Ascending aorta (tissue), 2 donors: Measurements from ENCODE around the gene TLR1. TPM values are rescaled to one million over a fixed set of nuclear protein-coding genes. Genes with fewer than 3 reads are reported as not detected.

ENCODE experiments used
- DNase-seq, 2 donors: peaks; one replicate each; pipeline ENCODE4 v3.0.0-alpha.2; 2019; ENCODE audit warnings: low spot score in 2 of 2
- H3K27ac ChIP-seq, 2 donors: fragments of 200-600 bp; sonication (generic); one replicate each; pipeline ENCODE4 v1.5.1; 2016 to 2017; ENCODE audit warnings: mild to moderate bottlenecking in 1 of 2
- H3K27me3 ChIP-seq: fragments of 200-600 bp; sonication (generic); one replicate; pipeline ENCODE4 v1.5.1; 2017
- H3K36me3 ChIP-seq, 2 donors: fragments of 200-600 bp; sonication (generic); one replicate each; pipeline ENCODE4 v1.5.1; 2016
- H3K4me1 ChIP-seq, 2 donors: fragments of 200-600 bp; sonication (generic); one replicate each; pipeline ENCODE4 v1.5.1; 2016 to 2017; ENCODE audit warnings: mild to moderate bottlenecking in 1 of 2
- H3K4me3 ChIP-seq, 2 donors: fragments of 200-600 bp; sonication (generic); one replicate each; pipeline ENCODE4 v1.5.1; 2016 to 2017; ENCODE audit warnings: mild to moderate bottlenecking in 1 of 2
- H3K9me3 ChIP-seq, 2 donors: fragments of 200-600 bp; sonication (generic); one replicate each; pipeline ENCODE4 v1.5.1; 2016
- CTCF ChIP-seq, 3 experiments: fragments of 200-600 bp in 2 of 3; fragments of 450-650 bp in 1 of 3; sonication (generic) in 2 of 3; IDR thresholded peaks; one replicate each; pipeline ENCODE4 v1.5.1; 2016 to 2019; ENCODE audit warnings: antibody characterized with exemption in 3 of 3, mild to moderate bottlenecking in 1 of 3, moderate library complexity in 1 of 3
- intact Hi-C: fragments of 100-400 bp; cut with DNase I; formaldehyde crosslinking; loops from one replicate; pipeline ENCODE4 v1.15.1; 2023
- total RNA-seq: library from RNA; depleted of rRNA; stranded (reverse); fragments of >200 nt; gene quantifications from one replicate; pipeline ENCODE4 v1.1.0, GENCODE V29; 2016

TLR1 gene
- total RNA-seq, 1 donor from 2014 or later, result 1.1 TPM

DNA sequence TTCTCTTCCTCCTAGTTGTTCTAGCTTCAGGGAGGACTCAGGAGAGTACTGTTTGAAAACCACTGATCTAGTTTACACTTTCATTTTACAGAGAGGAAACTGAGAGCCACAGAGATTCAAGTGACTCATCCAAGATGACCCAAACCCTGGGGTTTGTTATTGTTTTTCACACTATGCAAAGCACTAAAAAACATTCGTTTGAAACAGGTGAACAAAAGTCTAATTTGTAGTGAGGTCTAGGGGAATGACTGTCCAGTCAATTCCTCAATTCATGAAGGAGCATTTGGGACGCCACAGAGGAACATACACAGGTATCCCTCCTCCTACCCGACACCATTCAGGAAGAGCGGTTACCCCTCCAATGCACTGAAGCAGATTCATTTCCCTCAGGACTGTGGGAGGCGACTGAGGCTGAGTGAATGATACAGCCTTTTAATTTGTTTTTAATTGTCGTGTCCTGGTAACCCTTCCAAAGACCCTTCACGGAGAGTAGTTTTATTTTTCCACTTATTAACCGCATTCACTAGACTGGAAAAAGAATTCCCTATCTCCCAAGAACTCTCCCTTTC, 52.1 kb downstream of the TLR1 start:
- Histone ChIP-seq H3K4me3 (peak overlapping the region in 1 of 2 donors; percentile 18), H3K27ac (peak overlapping the region; percentile 55 to 57), H3K9me3 (no peaks in the 10 kb centered on the region), H3K27me3 (no peaks in the 10 kb centered on the region), H3K36me3 (no peaks in the 10 kb centered on the region), H3K4me1 (peaks cover 0 to 3% of the 10 kb centered on the region in 2 donors)
- DNase-seq, result no peak
- TF ChIP-seq CTCF (IDR thresholded peaks at IDR 0.05), result no peak
- intact Hi-C loops, result no loop called here

- Histone ChIP-seq H3K9me3 (no peaks in the 10 kb centered on the region), H3K4me1 (peaks cover 0 to 3% of the 10 kb centered on the region in 2 donors), H3K27me3 (no peaks in the 10 kb centered on the region), H3K27ac (peak overlapping the region in 1 of 2 donors; percentile 10), H3K4me3 (no peak overlapping the region), H3K36me3 (no peaks in the 10 kb centered on the region)
- intact Hi-C loops, result no loop called here
- TF ChIP-seq CTCF (IDR thresholded peaks at IDR 0.05), result no peak
- DNase-seq, result no peak
Observed at GRCh38 chr4:38751341-38752010, 53.1 kb downstream of the TLR1 start.

DNA sequence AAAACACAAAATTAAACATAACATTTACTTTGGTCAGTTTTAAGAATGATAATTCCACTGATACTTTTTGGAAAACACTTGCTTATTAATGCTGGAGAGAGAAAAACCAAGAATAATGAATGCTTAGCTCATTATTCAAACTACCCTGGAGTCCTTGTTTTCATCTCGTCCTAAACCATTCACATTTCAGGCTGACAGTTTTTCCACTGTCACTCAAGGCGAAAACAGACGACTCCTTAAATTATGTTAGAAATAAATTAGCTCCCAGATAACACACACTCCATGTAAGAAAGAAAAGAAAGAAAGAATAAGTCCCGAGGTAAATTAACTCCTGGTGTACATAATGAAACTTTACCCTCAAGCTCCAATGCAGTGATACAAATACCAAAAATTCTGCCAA, 55.3 kb downstream of the TLR1 start:
- Histone ChIP-seq H3K27ac (no peak overlapping the region), H3K4me1 (peaks cover 0 to 3% of the 10 kb centered on the region in 2 donors), H3K9me3 (no peaks in the 10 kb centered on the region), H3K27me3 (no peaks in the 10 kb centered on the region), H3K36me3 (no peaks in the 10 kb centered on the region), H3K4me3 (no peak overlapping the region)
- DNase-seq, result no peak
- TF ChIP-seq CTCF (IDR thresholded peaks at IDR 0.05), result no peak
- intact Hi-C loops, result no loop called here

DNA sequence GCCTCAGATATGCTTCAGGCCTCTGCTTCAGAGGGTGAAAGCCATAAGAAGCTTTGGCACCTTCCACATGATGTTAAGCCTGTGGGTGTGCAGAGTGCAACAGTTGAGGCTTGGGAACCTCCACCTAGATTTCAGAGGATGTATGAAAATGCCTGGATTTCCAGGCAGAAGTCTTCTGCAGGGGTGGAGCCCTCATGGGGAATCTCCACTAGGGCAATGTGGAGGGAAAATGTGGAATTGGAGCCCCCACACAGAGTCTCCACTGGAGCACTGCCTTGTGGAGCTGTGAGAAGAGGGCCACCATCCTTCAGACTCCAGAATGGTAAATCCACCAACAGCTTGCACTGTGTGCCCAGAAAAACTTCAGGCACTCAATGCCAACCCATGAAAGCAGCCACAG, 57.0 kb downstream of the TLR1 start:
- intact Hi-C loops, result no loop called here
- Histone ChIP-seq H3K27me3 (no peaks in the 10 kb centered on the region), H3K9me3 (no peaks in the 10 kb centered on the region), H3K36me3 (no peaks in the 10 kb centered on the region), H3K4me3 (no peak overlapping the region), H3K27ac (no peak overlapping the region), H3K4me1 (no peaks in the 10 kb centered on the region)
- no peak for DNase-seq
- no peak for TF ChIP-seq CTCF (IDR thresholded peaks at IDR 0.05)

Other genes starting within 250 kb of the TLR1 start
- 21.5 TPM for gene KLF3, start 140.6 kb downstream of the TLR1 start, total RNA-seq
- gene TLR10, start 21.8 kb downstream of the TLR1 start, total RNA-seq, result not detected
- 0.11 TPM for gene TLR6, start 52.0 kb upstream of the TLR1 start, total RNA-seq
- 45.7 TPM for gene FAM114A1, start 63.0 kb upstream of the TLR1 start, total RNA-seq
- gene TMEM156, start 227.6 kb upstream of the TLR1 start, total RNA-seq, result not detected